ENCODE measurements around the gene PRMT7. TPM values are rescaled to one million over a fixed set of nuclear protein-coding genes. Genes with fewer than 3 reads are reported as not detected.

PRMT7 gene
- total RNA-seq, 1 experiment from 2014 or later: 47.5 TPM

- POLR2A ChIA-PET (ENCODE audit: unreplicated experiment): no interaction called here
- Histone ChIP-seq H4K20me1 (ENCODE audit: insufficient read depth) (no peaks in the 10 kb centered on the region), H3K9me2 (ENCODE audit: insufficient read depth) (no peaks in the 10 kb centered on the region), H3K9me3 (ENCODE audit: insufficient read depth, low read depth) (no peaks in the 10 kb centered on the region), H3F3A (ENCODE audit: insufficient read depth, low read depth) (no peaks in the 10 kb centered on the region), H2AFZ (no peak overlapping the region), H3K4me1 (replicated peaks; ENCODE audit: insufficient read depth) (no peaks in the 10 kb centered on the region), H3K4me2 (no peak overlapping the region), H3K79me2 (ENCODE audit: low read depth) (no peaks in the 10 kb centered on the region), H3K4me3 (no peak overlapping the region), H3K36me3 (ENCODE audit: low read depth) (no peaks in the 10 kb centered on the region), H3K27ac (no peak overlapping the region), H3K27me3 (ENCODE audit: insufficient read depth, low read depth) (no peaks in the 10 kb centered on the region)
- TF ChIP-seq CTCF (conservative IDR thresholded peaks at IDR 0.05) (no peak), EZH2 (IDR thresholded peaks at IDR 0.05; ENCODE audit: low read depth) (no peak)
- no peak for DNase-seq
- intact Hi-C loops (cut with micrococcal nuclease; ENCODE audit: unreplicated experiment): no loop called here
- CTCF ChIA-PET: no interaction called here
- BruUV-seq (replicated peaks): no TSS peak
These were observed 82.5 kb downstream of the PRMT7 start for GRCh38 chr16:68393333-68393732.

- intact Hi-C loops (cut with micrococcal nuclease; ENCODE audit: unreplicated experiment): no loop called here
- CTCF ChIA-PET: no interaction called here
These were observed 84.5 kb downstream of the PRMT7 start for GRCh38 chr16:68395167-68395786.

GRCh38 chr16:68395815-68396214 is 85.0 kb downstream of the PRMT7 start:
- BruUV-seq (replicated peaks): no TSS peak
- POLR2A ChIA-PET (ENCODE audit: unreplicated experiment): no interaction called here
- CTCF ChIA-PET: no interaction called here

More at GRCh38 chr16:68395167-68395786, 84.5 kb downstream of the PRMT7 start:
- Histone ChIP-seq H3K9me3 (ENCODE audit: insufficient read depth, low read depth) (no peaks in the 10 kb centered on the region), H3K79me2 (ENCODE audit: low read depth) (no peaks in the 10 kb centered on the region), H3K4me3 (no peak overlapping the region), H3K27me3 (ENCODE audit: insufficient read depth, low read depth) (no peaks in the 10 kb centered on the region), H3K36me3 (ENCODE audit: low read depth) (no peaks in the 10 kb centered on the region), H3K27ac (no peak overlapping the region), H3F3A (ENCODE audit: insufficient read depth, low read depth) (no peaks in the 10 kb centered on the region), H4K20me1 (ENCODE audit: insufficient read depth) (no peaks in the 10 kb centered on the region), H3K9me2 (ENCODE audit: insufficient read depth) (no peaks in the 10 kb centered on the region), H2AFZ (no peak overlapping the region), H3K4me2 (no peak overlapping the region), H3K4me1 (replicated peaks; ENCODE audit: insufficient read depth) (no peaks in the 10 kb centered on the region)
- BruUV-seq (replicated peaks): no TSS peak
- POLR2A ChIA-PET (ENCODE audit: unreplicated experiment): interaction anchor here (0.6 kb wide), 1 partner anchor 113 kb away, joined by 3 read pairs; no protein-coding TSS in a partner anchor
- no peak for DNase-seq
- TF ChIP-seq EZH2 (IDR thresholded peaks at IDR 0.05; ENCODE audit: low read depth) (no peak), CTCF (conservative IDR thresholded peaks at IDR 0.05) (no peak)

More at GRCh38 chr16:68395815-68396214, 85.0 kb downstream of the PRMT7 start:
- H3K27me3 ChIP-seq (ENCODE audit: insufficient read depth, low read depth): no peaks in the 10 kb centered on the region
- no peak overlapping the region for H2AFZ ChIP-seq
- no peak overlapping the region for H3K4me3 ChIP-seq
- no peak overlapping the region for H3K4me2 ChIP-seq
- intact Hi-C loops (cut with micrococcal nuclease; ENCODE audit: unreplicated experiment): loop anchor here (1.0 to 2.0 kb wide), 2 partner anchors 49 to 114 kb away; no protein-coding TSS in a partner anchor
- TF ChIP-seq EZH2 (IDR thresholded peaks at IDR 0.05; ENCODE audit: low read depth): no peak
- TF ChIP-seq CTCF (conservative IDR thresholded peaks at IDR 0.05): no peak
- H3K27ac ChIP-seq: no peak overlapping the region
- H3K4me1 ChIP-seq (replicated peaks; ENCODE audit: insufficient read depth): no peaks in the 10 kb centered on the region
- DNase-seq: no peak
- no peaks in the 10 kb centered on the region for H3K79me2 ChIP-seq (ENCODE audit: low read depth)
- no peaks in the 10 kb centered on the region for H3K9me2 ChIP-seq (ENCODE audit: insufficient read depth)
- no peaks in the 10 kb centered on the region for H3F3A ChIP-seq (ENCODE audit: insufficient read depth, low read depth)
- H3K9me3 ChIP-seq (ENCODE audit: insufficient read depth, low read depth): no peaks in the 10 kb centered on the region
- H4K20me1 ChIP-seq (ENCODE audit: insufficient read depth): no peaks in the 10 kb centered on the region
- no peaks in the 10 kb centered on the region for H3K36me3 ChIP-seq (ENCODE audit: low read depth)
